BE2C (cell line): ENCODE results near the gene LDLRAD4.

ENCODE experiments used
- DNase-seq: peaks from one replicate; pipeline ENCODE4 v3.0.0-alpha.2; 2020
- H3K27me3 ChIP-seq: fragments of 250-450 bp; sonication (Bioruptor Pico); 2 replicates; pipeline ENCODE4 v1.5.1; 2020; ENCODE audit warnings: mild to moderate bottlenecking
- H3K36me3 ChIP-seq: fragments of 250-450 bp; sonication (Bioruptor Pico); 2 replicates; pipeline ENCODE4 v1.5.1; 2020; ENCODE audit warnings: mild to moderate bottlenecking
- H3K4me1 ChIP-seq: fragments of 250-450 bp; sonication (Bioruptor Pico); 2 replicates; pipeline ENCODE4 v1.5.1; 2020
- H3K4me3 ChIP-seq: 2 replicates; pipeline ENCODE4 v1.5.1; 2011; ENCODE audit warnings: low read depth, low read length
- H3K9me3 ChIP-seq: fragments of 250-450 bp; sonication (Bioruptor Pico); 2 replicates; pipeline ENCODE4 v1.5.1; 2020
- CTCF ChIP-seq: IDR thresholded peaks from 2 replicates; pipeline ENCODE4 v1.5.1; 2012; ENCODE audit warnings: mild to moderate bottlenecking, low read depth, low read length

LDLRAD4 gene

GRCh38 chr18:13565228-13565627 lies 346.7 kb downstream of the LDLRAD4 start:
- H3K4me1 ChIP-seq: no peaks in the 10 kb centered on the region
- no peaks in the 10 kb centered on the region for H3K27me3 ChIP-seq
- no peaks in the 10 kb centered on the region for H3K9me3 ChIP-seq
- no peak for DNase-seq
- H3K4me3 ChIP-seq: no peak overlapping the region
- no peaks in the 10 kb centered on the region for H3K36me3 ChIP-seq
- TF ChIP-seq CTCF: no peak

- Histone ChIP-seq H3K27me3 (no peaks in the 10 kb centered on the region), H3K4me1 (no peaks in the 10 kb centered on the region), H3K36me3 (no peaks in the 10 kb centered on the region), H3K9me3 (no peaks in the 10 kb centered on the region), H3K4me3 (no peak overlapping the region)
- no peak for TF ChIP-seq CTCF
- no peak for DNase-seq
Observed at GRCh38 chr18:13566941-13567746, 348.6 kb downstream of the LDLRAD4 start.

- DNase-seq: no peak
- Histone ChIP-seq H3K4me3 (no peak overlapping the region), H3K36me3 (no peaks in the 10 kb centered on the region), H3K27me3 (no peaks in the 10 kb centered on the region), H3K9me3 (no peaks in the 10 kb centered on the region), H3K4me1 (no peaks in the 10 kb centered on the region)
- TF ChIP-seq CTCF: no peak
Observed at GRCh38 chr18:13568443-13569392, 350.2 kb downstream of the LDLRAD4 start.

GRCh38 chr18:13570216-13570615 lies 351.7 kb downstream of the LDLRAD4 start:
- no peaks in the 10 kb centered on the region for H3K36me3 ChIP-seq
- no peaks in the 10 kb centered on the region for H3K9me3 ChIP-seq
- no peaks in the 10 kb centered on the region for H3K4me1 ChIP-seq
- no peak for DNase-seq
- no peak for TF ChIP-seq CTCF
- no peaks in the 10 kb centered on the region for H3K27me3 ChIP-seq
- no peak overlapping the region for H3K4me3 ChIP-seq

GRCh38 chr18:13570856-13571495 lies 352.4 kb downstream of the LDLRAD4 start:
- Histone ChIP-seq H3K36me3 (no peaks in the 10 kb centered on the region), H3K27me3 (no peaks in the 10 kb centered on the region), H3K9me3 (no peaks in the 10 kb centered on the region), H3K4me3 (no peak overlapping the region), H3K4me1 (no peaks in the 10 kb centered on the region)
- DNase-seq: no peak
- no peak for TF ChIP-seq CTCF
